Neural progenitor cell (in vitro differentiated cells): ENCODE measurements around the gene REPS1.

Experiments
- CTCF ChIP-seq: fragments of 200-600 bp; sonication (generic); IDR thresholded peaks from 2 replicates; pipeline ENCODE4 v1.5.1; 2017; ENCODE audit warnings: antibody characterized with exemption, mild to moderate bottlenecking
- EZH2 ChIP-seq: fragments of 200-600 bp; sonication (generic); IDR thresholded peaks from 2 replicates; pipeline ENCODE4 v1.6.1; 2017; ENCODE audit warnings: antibody characterized with exemption, mild to moderate bottlenecking, moderate library complexity
- EZH2phosphoT487 ChIP-seq: fragments of 200-600 bp; sonication (generic); IDR thresholded peaks from 2 replicates; pipeline ENCODE4 v1.6.1; 2017; ENCODE audit warnings: antibody characterized with exemption

GRCh38 chr6:138862456-138862855, 125.6 kb downstream of the REPS1 start:
- TF ChIP-seq CTCF (no peak), EZH2 (no peak), EZH2phosphoT487 (no peak)
